ENCODE data around the gene ACAD9.
"Not testable (repeated sequence)": the region's sequence is repeated elsewhere in the genome, so short reads cannot be mapped to it uniquely, and the experiment has no call there.

Gene ACAD9

DNA sequence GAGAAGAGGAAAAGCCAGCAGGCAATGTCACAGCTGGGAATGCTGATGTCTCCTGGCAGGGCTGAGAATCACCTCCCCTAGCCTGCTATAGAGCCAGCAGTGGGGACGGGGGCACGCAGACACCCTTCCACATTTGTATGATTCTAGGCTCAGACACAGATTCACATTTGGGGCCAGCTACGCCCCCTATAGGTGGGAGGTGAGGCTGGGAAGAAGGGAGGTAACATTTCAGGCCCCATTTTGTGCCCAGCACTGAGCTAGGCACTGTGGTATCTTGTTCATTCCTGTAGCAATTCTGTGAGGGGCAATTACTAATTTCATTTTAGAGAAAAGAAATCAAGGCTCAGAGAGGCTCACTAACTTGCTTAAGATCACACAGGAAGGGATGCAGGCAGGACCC lies 15.9 kb upstream of the ACAD9 start:
- DNase-seq, result no peak

DNA sequence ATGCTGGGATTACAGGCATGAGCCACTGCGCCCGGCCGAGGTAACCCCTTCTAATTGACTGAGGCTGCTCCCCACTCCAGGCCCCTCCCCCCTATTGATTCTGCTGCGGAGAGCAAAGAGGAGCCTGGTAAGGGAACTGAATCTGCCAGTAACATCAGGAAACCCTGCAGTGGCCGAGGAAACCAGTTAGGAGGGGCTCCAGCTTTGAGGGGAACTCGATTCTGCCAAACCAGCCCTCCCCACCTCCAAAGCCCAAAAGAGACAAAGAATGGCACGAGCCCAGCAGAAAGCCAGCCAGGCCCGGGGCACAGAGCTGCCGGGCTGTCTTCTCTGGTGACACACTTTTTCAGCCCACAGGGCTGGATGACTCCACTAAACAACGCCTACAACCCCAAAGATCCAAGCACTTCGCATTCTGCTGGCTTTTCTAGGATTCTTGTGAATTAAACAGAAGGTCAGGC lies 15.0 kb upstream of the ACAD9 start:
- DNase-seq, result peak; percentile 44

DNA sequence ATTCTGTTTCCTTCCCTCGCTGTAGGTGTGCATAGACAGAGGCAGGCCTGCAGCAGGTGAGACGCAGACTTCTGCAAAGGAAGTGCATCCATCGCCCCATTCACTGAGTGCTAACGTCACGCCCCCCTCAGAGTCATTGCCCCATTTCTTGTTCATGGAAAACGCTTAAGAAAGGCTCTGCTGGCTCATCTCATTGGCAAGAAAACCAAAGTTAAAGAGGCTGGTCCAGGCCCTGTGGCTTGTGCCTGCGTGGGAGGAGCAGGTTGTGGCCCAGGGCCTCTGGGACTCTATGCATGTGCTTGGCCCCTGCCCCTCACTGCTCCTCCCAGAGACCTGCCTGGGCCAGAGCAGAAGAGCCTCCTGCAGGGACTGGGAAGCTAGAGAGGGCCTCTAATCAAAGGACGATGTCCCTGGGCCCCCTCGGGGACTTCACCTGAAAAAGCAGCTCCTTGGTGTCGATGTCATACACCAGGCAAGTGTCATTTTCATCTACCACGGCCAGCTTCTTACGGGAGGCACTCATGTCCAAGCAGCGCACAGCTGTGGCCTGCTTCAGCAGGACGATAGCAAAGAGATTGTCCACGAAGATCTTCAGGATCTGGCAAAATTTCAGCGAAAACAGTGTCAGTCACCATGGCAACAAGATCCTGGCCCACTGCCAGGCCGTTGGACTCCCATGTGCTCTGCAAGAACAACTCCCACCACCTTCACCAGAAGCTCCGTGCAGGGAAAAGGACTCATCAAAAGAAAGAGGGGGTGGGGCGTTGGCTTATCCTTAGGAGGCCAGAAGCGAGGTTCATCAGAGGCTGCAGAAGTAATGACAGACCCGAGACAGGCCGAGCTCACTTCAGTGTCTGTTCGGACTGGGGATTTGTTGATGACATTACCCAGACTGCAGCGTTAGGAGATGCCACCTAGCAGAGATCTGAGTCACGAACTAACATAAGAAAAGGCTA lies 14.3 kb upstream of the ACAD9 start:
- DNase-seq, result peak; percentile 50

DNA sequence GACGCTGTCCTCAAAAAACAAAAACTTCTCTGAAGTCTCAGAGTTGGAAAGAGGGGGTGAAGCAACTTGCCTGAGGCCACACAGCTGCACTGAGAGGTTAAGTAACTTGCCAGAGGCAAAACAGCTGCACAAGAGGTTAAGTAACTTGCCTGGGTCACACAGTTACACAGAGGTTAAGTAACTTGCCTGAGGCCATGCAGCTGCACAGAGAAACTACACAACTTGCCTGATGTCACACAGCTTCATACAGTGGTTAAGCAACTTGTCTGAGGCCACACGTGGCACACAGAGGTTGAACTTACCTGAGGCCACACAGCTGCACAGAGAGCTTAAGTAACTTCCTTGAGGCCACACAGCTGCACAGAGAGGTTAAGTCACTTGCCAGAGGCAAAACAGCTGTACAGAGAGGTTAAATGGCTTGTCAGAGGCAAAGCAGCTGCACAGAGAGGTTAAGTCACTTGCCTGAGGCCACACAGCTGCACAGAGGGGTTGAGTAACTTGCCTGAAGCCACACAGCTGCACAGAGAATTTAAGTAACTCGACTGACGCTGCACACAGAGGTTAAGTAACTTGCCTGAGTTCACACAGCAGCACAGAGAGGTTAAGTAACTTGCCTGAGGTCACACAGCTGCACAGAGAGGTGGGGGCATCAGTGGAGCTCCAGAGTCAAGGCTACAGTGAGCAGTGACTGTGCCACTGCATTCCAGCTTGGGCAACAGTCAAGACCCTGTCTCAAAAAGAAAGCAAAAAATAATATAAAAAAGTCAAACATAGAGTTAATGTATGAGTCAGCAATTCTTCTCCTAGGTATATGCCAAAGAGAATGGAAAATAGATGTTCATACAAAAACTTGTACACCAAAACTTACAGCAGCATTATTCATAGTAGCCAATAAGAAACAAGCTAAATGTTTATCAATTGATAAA lies 12.0 kb upstream of the ACAD9 start:
- DNase-seq, result no peak

DNA sequence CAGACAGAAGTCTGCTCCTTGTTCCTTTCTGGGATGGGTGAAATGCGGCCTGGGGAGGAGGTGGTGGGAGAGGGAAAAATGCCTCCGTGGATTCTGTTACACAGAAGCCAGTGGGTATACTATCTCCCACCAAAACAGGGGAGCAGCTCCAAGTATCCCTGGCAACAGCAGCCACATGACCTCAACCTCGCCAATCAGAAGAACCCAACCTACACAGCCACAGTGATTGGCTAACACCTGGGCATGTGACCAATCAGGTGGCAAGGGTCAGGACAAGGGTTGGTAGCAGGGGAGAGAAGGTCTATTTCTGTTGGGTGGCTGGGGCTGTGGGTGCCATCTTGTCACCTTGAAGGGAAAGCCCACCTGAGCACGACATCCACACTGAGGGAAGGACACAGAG lies 9.1 kb upstream of the ACAD9 start:
- no peak for DNase-seq

DNA sequence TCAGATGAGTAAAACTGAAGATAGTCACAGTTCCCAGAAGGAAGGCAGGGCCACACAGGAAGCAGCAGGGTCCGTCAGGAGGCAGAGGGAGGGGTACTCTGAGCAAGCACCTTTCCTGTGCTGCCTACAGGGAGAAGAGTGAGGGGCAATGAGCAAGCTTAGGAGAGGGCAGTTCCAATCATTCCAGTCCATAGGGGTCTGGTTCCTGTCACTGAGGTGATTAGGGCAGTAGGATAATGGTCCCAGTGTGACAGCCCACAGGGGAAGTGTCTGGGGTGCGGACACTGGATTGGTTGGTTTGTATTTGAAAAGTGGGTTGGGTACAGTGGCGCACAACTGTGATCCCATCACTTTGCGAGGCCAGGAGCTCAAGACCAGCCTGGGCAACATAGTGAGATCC lies 7.1 kb upstream of the ACAD9 start:
- no peak for DNase-seq

DNA sequence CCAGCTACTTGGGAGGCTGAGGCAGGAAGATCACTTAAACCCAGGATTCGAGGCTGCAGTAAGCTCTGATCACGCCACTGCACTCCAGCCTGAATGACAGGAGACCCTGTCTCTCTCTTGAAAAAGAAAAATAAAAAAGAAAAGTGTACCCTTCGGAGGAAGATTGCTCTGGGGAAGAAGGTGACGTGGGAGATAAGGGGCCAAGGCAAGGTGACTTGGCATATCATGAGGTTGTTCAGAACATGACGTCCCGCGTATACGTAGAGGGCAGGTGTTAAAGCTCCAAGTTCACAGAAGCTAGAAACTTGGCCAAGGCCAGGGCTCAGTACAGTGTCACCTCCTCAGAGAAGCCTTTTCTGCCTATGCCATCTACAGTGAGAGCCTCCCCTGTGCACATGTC lies 6.7 kb upstream of the ACAD9 start:
- DNase-seq, result no peak

DNA sequence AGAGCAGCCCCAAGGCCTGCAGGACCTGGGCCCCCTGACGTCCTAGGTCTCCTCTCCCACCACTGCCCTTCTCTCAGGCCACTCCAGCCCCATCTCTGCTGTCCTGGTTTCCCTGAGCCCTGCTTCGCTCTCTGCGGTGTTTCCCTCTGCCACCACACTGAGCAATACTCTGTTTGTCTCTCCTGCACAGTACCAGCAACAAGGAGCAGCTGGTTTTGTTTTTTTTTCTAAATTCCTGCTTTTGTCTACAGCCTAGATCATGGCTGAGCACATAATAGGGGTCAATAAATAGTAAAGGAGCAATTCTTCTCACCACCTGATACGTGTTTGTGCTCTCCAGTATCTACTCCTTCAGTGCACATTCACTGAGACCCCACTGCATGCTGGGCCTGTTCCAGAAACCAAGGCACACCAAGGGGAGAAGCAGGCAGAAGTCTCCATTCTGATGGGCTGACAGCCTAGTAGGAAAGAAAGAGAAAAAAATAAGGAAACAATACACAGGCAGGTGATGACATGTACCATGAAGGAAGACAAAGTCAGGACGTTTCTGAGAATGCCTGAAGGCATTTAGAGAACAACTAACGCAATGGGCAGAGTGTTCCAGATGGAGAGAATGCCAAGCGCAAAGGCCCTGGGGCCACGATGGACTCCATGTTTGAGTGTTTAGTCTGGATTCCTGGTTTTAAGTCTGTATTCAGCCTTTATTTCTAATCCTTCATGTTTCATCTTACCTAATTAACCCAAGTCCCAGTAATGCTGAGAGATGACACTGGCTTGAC lies 6.0 kb upstream of the ACAD9 start:
- DNase-seq, result no peak

DNA sequence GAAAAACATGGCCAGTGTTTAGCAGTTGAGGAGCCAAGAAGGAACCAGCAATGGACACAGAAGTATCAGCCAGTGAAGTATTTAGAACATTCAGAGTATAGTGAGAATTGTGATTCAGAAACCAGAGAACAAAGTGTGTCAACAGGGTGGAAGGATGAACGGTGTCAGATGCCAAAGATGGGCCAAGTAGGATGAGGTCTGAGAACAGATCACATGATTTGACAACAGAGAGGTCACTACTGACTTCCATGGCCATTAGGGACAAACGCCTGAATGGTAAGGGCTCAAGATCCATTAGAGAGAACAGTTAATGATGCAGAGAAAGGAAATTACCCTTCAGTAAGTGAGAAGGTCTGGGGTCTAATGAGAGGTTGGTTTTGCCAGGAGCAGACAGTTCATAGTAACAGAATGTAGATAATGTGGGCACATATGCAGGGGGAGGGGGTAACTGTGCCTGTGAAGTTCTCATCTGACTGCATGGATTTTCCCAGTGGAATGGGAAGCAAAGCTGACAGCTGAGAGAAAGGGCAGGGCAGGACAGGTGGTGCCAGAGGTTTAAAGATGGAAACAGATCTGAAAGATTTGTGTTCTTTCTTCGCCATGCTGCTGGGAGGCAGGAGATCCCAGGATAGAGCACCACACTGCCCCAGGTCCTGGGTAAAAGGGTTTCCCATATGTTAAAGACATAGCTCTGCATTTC lies 4.8 kb upstream of the ACAD9 start:
- no peak for DNase-seq

DNA sequence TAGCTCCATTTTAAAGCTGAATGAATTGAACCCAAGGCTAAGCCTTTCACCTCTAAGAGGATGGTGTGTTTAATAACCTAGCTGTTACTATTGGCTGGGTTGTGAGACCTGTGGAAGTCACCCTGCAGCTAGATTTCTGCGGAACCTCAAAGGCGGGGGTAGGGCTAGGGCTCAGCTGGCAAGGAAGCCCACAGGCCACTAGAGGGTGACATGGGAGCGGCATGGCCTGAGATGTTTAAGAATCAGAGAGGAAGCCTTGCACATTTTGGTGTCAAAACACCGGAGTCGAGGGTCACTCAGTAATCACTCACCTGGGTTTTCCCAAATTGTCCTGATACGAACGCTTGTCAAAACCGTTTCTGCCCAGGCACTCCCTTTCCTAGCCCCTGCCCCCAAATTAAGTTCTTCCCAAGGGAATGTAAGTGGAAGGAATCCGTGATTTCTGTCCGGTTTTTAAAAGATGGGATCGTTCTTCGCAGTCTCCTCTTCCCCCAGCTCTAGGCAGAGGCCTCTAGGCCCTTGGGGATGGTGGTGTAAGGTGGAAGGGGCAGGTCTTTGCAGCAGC lies 3.8 kb upstream of the ACAD9 start:
- no peak for DNase-seq

DNA sequence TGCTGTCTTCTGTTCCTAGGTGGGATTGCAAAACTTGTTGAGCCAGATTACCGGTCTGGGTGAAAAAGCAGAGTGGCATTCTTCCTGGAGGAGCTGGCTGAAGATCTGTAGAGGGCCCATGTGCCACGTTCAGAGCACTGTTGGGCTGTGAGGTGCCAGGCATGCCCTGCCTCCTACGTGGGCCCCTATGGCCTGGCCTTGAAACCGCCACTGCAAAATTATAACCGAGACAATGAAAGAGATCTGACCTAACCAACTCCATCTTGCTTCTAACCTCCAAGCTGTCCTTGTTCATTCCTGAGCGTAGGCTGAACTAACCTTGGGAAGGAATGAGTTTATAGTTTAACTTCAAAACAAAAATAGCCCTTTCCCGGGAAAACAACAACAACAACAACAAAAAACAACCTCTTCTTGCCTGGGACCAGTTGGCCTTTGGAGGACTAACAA lies 1.4 kb upstream of the ACAD9 start:
- DNase-seq, result no peak

DNA sequence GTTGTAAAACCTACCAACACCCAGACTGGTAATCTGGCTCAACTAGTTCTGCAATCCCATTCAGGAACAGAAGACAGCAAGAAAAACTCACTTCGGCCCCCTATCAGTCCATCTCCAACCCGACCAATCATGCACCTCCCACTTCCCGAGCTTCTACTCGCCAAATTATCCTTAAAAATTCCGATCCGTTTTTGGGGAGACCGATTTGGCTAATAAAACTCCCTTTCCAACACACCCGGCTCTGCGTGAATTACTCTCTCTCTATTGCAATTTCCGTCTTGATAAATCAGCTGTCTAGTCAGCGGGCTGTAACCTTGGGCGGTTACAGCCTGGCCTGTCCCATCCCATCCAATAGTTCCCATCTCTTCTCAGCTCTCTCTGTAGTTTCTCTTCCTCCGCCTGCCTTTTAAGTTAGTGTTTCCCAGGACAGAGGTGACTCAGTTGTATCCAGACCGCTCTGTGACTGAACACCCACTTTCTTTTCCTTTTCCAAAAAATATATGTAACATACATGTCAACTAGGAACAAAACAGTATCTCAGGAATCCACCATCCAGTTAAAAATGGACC lies 780 bp upstream of the ACAD9 start:
- peak; percentile 36 for DNase-seq

DNA sequence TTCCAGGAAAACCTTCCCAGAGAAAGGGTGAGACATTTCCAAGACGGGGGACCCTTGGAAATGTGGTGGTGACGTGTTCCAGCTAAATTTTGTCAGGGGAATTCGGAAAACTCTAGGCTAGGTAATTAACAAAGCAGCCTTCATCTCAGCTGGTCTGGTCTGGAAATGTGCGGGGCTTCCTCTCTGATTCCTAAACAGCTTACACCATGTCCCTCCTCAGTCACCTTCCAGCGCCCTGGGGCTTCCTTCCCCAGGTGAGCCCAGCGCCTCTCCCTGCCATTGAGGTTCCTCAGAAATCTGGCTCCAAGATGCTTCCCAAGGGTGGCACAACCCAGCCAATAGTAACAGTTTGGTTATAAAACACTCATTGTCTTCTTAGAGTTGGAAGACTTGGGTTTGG lies 571 bp downstream of the ACAD9 start:
- DNase-seq, result no peak

DNA sequence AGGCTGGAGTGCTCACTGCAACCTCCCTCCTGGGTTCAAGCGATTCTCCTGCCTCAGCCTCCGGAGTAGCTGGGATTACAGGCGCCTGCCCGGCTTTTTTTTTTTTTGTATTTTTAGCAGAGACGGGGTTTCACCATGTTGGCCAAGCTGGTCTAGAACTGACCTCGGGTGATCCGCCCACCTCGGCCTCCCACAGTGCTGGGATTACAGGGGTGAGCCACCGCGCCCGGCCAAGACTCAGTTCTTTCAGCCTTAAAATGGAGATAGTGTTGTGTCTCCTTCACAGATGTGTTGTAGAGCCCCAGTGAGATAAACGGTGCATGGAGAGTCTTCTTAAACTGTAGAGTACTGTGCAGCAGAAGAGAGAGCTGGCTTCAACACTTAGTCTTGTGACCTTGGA lies 1.0 kb downstream of the ACAD9 start:
- not testable (repeated sequence) for DNase-seq

DNA sequence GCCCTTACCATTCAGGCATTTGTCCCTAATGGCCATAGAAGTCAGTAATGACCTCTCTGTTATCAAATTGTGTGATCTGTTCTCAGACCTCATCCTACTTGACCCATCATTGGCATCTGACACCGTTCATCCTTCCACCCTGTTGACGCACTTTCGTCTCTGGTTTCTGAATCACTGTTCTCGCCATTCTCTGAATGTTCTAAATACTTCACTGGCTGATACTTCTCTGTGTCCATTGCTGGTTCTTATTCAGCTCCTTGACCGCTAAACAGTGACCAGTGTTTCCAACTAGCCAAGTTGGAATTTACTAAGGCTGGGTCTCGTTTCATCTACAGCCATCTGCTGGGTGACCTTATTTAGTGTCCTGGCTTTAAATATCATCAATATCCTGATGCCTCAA lies 2.2 kb downstream of the ACAD9 start:
- no peak for DNase-seq

DNA sequence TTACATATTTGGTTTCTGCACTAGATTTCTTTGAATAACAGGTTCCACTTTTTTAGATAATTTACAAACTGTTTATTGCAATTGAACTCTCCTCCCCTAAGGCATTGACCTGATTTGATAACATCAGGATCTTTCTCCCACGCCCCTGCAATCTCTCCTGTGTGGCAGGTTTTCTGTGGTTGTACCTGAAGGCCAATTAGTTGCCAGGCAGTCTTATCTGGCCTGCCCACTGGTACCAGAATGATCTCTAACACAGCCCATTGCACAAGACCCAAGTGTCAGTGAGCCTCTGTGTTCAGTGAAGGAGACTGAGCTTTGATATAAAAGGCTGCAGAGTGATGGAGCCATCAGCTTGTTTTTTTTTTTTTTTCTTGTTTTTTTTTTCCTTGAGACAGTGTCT lies 3.3 kb downstream of the ACAD9 start:
- DNase-seq, result no peak

DNA sequence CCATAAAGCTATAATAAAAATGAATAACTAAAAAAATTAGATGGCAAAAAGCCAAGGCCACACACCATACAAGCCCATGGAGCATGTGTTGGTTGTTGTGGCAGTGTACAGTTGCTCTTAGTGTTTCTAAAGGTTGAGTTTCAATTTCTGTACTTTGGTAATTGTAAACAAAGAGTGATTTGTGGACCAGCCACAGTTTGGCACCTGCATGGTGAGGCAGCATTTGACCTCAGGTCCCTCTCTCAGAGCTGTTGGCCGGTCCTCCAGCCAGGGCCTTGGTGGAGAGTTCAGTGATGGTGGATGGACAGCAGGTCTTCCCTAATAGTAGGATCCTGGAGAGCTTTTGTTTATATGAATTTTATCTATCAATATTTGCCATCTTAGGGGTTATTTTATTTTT lies 5.6 kb downstream of the ACAD9 start:
- no peak for DNase-seq

DNA sequence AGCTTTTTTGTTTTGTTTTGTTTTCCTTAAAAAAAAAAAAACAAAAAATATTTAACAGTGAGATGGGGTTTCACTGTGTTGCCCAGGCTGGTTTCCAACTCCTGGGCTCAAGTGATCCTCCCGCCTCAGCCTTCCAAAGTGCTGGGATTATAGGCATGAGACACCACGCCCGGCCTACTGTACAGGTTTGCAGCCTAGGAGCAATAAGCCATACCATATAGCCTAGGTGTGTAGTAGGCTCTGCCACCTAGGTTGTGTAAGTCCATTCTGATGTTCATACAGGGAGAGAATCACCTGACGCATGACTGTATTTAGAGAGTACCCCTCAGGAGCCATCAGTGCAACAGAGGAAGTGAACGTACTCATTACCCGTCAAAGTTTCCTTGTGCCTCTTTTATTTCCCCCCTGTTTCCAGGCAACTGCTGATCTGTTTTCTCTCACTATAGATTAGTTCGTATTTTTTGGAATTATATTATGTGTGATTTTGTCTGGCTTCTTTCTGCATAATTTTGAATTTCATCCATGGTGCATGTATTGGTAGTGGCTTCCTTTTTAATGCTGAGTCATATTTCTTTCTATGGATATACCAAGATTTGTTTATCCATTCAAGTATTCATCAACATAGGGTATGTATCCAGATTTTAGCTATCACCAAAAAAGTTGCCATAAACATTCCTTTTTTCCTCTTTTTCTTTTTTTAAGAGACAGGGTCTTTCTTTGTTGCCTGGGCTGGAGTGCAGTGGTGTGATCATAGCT lies 9.9 kb downstream of the ACAD9 start:
- DNase-seq, result no peak

DNA sequence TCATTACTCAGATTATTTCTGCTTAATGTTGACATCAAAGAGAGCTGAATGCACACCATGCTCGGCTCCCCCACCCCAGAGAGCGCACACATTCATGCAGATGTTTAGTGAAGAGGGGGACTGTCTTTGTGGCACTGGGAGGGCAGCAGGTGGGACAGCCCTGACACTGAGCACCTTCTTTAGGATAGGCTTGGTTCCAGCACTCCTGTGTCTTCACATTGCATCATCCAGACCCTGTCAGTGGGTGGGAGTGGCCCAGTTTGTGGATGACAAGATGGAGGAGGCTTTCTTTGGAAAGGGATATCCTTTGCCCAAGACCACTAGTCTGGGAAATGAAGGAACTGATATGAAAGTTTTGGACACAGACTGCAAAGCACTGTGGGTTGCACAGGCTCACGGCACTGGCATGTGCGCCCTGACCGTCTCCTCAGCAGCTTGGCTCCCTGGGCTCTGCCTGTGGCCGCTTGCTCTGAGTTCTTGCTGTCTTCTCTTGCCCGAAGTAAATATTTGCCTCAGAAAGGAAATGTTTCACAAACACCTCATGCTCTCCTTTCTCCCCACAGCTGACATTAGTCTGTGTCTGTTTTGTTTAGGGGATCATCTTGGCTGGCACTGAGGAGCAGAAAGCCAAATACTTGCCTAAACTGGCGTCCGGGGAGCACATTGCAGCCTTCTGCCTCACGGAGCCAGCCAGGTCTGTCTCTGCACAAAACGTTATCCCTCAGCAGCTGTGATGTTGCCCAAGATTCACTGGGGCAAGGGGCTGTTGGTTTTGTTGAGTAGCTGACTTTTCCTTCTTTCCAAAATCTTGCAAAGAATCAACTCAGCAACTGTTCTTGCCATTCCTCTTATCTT lies 16.6 kb downstream of the ACAD9 start:
- no peak for DNase-seq

DNA sequence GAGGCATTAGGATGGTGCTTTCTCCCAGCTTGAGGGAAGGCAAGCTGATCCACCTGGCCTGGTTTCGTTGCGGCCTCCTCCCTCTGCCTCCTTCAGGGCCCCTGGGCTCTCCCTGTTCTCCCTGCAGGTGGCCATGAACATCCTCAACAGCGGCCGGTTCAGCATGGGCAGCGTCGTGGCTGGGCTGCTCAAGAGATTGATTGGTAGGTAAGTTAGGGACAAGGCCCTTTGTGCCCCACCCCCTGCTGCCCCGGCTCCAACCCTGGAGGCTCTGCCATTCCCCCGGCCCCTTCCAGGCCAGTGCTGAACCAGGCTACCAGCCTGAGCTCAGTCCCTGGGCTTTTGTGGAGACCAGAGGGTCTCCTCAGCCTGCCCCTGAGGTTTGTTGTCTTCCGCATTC lies 23.0 kb downstream of the ACAD9 start:
- no peak for DNase-seq

Data from right hindlimb (tissue), 1 donor.